D721Med (cell line): ENCODE measurements around the gene PLXDC1.
A peak's percentile ranks its signal among the peaks of the same experiment; 100 is the strongest.

Experiments
- DNase-seq: peaks from one replicate; pipeline ENCODE4 v3.0.0; 2011; ENCODE audit warnings: low spot score; ENCODE audit not compliant: insufficient read length
- FAIRE-seq: peaks from 2 replicates; lab custom pipeline; 2011; peaks lifted over from hg19 to GRCh38; lab: Jason Lieb, UNC
- TF ChIP-seq, protein P1 (sequence below): IDR thresholded peaks from 2 replicates; pipeline ENCODE4 v1.5.1; 2012; ENCODE audit warnings: mild to moderate bottlenecking, control low read depth; ENCODE audit not compliant: insufficient read depth; ENCODE audit errors: missing control alignments

The PLXDC1 gene

DNA sequence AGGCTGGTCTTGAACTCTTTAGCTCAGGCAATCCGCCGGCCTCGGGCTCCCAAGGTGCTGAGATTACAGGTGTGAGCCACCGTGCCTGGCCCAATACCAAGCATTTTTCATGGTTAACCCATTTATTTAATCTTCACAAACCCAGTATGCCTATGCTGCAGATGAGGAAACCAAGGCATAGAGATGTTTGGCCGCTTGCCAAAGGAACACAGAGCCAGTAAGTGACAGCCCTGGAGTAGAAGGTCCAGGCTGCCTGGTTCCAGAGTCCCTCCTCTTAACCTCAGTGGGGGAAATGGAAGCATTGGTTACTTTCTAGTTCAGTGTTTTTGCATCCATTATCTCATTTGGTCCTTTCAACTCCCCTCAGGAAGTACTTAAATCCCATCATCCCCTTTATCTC lies 29.9 kb upstream of the PLXDC1 start:
- FAIRE-seq: no peak
- TF ChIP-seq, protein P1, sequence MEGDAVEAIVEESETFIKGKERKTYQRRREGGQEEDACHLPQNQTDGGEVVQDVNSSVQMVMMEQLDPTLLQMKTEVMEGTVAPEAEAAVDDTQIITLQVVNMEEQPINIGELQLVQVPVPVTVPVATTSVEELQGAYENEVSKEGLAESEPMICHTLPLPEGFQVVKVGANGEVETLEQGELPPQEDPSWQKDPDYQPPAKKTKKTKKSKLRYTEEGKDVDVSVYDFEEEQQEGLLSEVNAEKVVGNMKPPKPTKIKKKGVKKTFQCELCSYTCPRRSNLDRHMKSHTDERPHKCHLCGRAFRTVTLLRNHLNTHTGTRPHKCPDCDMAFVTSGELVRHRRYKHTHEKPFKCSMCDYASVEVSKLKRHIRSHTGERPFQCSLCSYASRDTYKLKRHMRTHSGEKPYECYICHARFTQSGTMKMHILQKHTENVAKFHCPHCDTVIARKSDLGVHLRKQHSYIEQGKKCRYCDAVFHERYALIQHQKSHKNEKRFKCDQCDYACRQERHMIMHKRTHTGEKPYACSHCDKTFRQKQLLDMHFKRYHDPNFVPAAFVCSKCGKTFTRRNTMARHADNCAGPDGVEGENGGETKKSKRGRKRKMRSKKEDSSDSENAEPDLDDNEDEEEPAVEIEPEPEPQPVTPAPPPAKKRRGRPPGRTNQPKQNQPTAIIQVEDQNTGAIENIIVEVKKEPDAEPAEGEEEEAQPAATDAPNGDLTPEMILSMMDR: no peak
- no peak for DNase-seq

DNA sequence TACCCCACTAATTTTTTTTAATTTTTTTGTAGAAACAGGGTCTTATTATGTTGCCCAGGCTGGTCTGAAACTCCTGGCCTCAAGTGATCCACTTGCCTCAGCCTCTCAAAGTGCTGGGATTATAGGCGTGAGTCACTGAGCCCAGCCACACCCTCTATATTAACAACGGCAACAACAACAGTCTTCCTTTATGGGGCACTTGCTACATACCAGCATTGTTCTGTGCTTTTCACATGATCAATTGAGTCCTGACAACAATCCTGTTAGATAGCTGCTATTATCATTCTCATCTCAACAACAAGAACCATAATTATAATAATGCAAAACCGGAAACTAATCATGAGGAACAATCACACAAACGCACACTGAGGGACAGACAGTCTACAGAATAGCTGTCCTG lies 27.1 kb upstream of the PLXDC1 start:
- TF ChIP-seq, protein P1: no peak
- FAIRE-seq (no peak), DNase-seq (no peak)

DNA sequence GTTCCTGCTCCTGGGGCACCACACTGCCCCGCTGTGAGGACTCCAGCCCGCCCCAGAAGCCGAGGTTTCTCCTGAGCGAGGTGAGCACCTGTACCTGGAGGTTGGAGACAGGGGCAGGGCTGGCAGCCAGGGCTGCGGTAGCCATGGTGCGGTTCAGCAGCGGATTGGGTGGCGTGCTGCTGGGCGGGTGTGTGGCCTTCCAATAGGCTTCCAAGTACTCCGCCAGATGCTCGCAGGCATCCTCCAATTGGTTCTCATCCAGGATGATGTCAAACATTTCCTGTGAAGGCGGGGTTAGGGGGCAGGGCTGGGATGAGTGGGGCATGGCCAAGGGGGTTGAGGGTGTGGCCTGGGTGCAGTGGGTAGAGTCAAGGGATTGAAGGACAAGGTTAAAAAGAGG lies 25.8 kb upstream of the PLXDC1 start:
- TF ChIP-seq, protein P1: no peak
- DNase-seq (no peak), FAIRE-seq (no peak)

DNA sequence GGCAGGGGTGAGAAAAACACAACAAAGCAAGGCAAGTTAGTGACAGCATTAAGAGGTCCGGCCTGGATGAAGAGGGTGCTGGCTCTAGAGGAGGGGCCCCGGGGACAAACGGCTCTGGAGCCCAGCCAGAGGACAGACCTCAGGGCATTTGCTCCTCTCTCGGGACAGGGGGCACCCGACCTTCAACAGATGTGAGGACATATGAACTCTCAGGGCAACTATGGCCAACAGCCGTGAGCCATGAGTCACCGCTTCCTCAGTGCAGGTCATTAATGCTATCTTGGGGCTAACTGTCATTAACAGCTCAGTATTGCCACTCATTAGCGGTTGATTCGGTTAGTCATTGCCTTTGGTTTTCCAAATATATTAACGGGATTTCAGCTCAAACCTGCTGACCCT lies 24.3 kb upstream of the PLXDC1 start:
- FAIRE-seq (no peak), DNase-seq (no peak)
- TF ChIP-seq, protein P1: no peak

DNA sequence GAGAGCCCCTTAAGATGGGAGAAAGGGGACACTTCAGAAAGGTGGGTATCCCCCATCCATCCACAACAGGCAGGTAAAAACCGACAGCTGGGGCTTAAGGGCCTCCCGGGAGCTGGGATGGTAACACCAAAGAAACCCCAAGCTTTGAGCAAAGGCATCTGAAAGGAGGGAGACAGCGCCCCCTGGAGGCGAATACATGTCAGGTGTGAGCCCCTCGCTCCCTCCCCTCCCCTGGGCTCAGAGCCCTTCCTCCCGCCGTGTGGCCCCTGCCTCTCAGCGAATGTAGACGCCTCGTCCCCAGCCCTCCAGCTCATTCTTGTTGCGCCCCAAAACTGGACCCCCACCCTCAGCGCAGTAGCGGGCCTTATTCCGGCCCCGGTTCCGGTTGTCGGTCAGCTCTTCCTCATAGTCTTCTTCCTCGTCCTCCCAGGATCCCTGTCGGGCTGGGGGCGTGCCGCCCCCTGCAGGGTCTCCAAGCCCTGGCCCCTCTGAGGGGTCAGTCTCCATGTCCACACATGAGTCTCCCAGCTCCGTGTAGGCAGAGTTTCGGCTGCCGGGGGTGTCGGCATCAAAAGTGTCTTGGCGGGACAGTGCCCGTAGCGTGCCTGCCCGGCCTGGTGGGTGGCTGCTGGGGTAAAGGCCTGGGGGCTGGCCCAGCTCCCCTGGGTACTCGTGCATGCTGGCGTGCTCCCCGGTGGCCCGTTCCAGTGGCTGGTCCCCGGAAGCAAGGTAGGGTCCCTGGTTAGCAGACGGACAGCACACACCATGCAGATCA lies 23.7 kb upstream of the PLXDC1 start:
- DNase-seq (peak; percentile 96), FAIRE-seq (no peak)
- TF ChIP-seq, protein P1: peak; percentile 93

DNA sequence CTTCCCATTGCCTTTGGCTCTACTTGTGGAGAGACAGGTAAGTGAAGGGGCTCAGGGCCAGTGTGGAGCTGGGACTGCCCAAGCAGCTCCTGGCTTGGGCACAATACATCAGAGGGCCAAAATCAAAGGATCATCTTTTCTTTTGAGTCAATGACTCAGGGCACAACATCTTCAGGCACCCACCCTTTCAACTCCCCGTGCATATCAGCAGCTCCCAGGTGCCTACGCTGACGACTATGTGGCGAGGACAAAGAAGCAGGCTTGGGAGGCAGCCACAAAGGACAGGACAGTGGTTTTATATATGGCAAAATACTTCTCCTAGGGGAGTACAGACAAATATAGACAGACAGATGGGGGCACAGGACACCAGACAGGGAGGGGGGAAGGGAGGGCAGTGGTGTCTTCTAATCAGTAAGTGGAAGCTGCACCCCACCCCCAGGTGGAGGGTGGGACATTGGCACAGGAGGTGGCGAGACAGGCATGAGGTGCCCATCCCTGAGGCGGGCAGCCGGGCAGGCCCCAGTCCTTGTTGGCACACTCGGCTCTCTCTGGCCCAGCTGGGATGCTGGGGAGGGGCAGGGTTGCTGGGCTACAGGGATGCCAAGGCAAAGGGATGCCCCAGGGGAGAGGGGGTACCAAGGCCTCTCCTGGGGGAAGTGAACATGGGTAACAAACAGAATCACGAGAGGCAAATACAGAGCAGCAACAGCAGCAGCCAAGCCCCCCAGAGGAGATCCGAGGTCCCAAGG lies 22.3 kb upstream of the PLXDC1 start:
- DNase-seq (no peak), FAIRE-seq (no peak)
- TF ChIP-seq, protein P1: no peak

DNA sequence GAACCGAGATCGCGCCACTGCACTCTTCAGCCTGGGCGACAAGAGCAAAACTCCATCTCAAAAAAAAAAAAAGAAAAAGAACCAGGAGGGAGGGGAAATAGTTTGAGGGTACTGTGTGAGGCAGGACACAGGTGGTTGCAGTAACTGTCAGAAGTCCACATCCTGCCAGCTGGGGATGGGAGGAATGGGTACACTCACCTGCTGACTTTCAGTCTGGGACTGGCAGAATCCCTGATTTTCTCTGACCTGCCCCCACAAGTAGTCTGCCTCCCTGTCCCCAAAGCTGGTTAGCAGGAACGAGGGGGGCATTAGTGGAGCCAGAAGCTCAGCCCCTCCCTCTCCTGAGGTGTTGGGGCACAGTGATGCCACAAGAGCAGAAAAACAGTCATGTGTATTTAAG lies 21.6 kb upstream of the PLXDC1 start:
- FAIRE-seq (no peak), DNase-seq (no peak)
- TF ChIP-seq, protein P1: no peak
